Sigmoid colon (tissue), 7 donors: ENCODE data around the gene PEX16. TPM values are rescaled to one million over a fixed set of nuclear protein-coding genes. Genes with fewer than 3 reads are reported as not detected.

ENCODE experiments used
- DNase-seq: peaks from one replicate; pipeline ENCODE4 v3.0.0-alpha.2; 2019
- H3K27ac ChIP-seq, 4 donors: fragments of 200-600 bp; sonication (generic); one replicate each; pipeline ENCODE4 v1.5.1; 2016 to 2019; ENCODE audit warnings: mild to moderate bottlenecking in 1 of 4
- H3K27me3 ChIP-seq, 3 donors: fragments of 200-600 bp; sonication (generic); one replicate each; pipeline ENCODE4 v1.5.1; 2019; ENCODE audit warnings: mild to moderate bottlenecking in 1 of 3
- H3K36me3 ChIP-seq, 4 donors: fragments of 200-600 bp; sonication (generic); one replicate each; pipeline ENCODE4 v1.5.1; 2016 to 2019
- H3K4me1 ChIP-seq, 4 donors: fragments of 200-600 bp; sonication (generic); one replicate each; pipeline ENCODE4 v1.5.1; 2017 to 2019
- H3K4me3 ChIP-seq, 4 donors: fragments of 200-600 bp; sonication (generic); one replicate each; pipeline ENCODE4 v1.5.1; 2017 to 2019; ENCODE audit warnings: mild to moderate bottlenecking in 2 of 4, moderate library complexity in 1 of 4
- H3K9me3 ChIP-seq, 4 donors: fragments of 200-600 bp in 3 of 4; sonication (generic) in 3 of 4; one replicate each; pipeline versions ENCODE4 v1.5.1 to v1.6.1; 2013 to 2019
- CTCF ChIP-seq, 4 experiments: fragments of 450-650 bp in 3 of 4; fragments of 200-600 bp in 1 of 4; IDR thresholded peaks; one replicate each; pipeline ENCODE4 v1.5.1; 2016 to 2019; ENCODE audit warnings: antibody characterized with exemption in 4 of 4, mild to moderate bottlenecking in 3 of 4, moderate library complexity in 2 of 4
- EP300 ChIP-seq, 4 donors: sonication (generic); formaldehyde crosslinking; IDR thresholded peaks; one replicate each; pipeline ENCODE4 v1.6.1; 2017; ENCODE audit warnings: antibody characterized with exemption in 4 of 4
- POLR2A ChIP-seq, 2 donors: fragments of 450-650 bp; IDR thresholded peaks; one replicate each; pipeline ENCODE4 v1.6.1; 2016; ENCODE audit warnings: antibody characterized with exemption in 2 of 2, mild to moderate bottlenecking in 2 of 2, moderate library complexity in 2 of 2
- POLR2AphosphoS5 ChIP-seq, 4 donors: sonication (generic); formaldehyde crosslinking; IDR thresholded peaks; one replicate each; pipeline ENCODE4 v1.6.1; 2017; ENCODE audit warnings: antibody characterized with exemption in 4 of 4
- WGBS, 2 donors: extraction: QIAGEN DNeasy Blood & Tissue Kit; methylation state at CpG; one replicate each; pipeline ENCODE4 v1.1.7; 2013; 5-methylcytosine and 5-hydroxymethylcytosine counted together
- intact Hi-C: fragments of 100-400 bp; cut with DNase I; formaldehyde crosslinking; loops from one replicate; pipeline ENCODE4 v1.15.1; 2023
- polyA plus RNA-seq, 3 donors: library from polyadenylated mRNA; stranded (reverse); fragments of 200-250 nt; gene quantifications; one replicate each; pipeline ENCODE4 v1.2.3, GENCODE V29; 2013
- total RNA-seq, 4 donors: library from RNA; depleted of rRNA; stranded (reverse); fragments of >200 nt; gene quantifications; one replicate each; pipeline ENCODE4 v1.1.0, GENCODE V29; 2016
- donor health status: healthy with polysubstance abuse.
- donor health status: Bipolar disorder and iron deficiency.
- donor health status: healthy.

Gene PEX16
- total and polyA plus RNA-seq, 7 donors: 13.8 to 46.3 (median 28.2) TPM

GRCh38 chr11:45879803-45880686, 37.6 kb downstream of the PEX16 start:
- TF ChIP-seq POLR2A (IDR thresholded peaks at IDR 0.05) (no peak), EP300 (IDR thresholded peaks at IDR 0.05) (peak in 1 of 4 donors; percentile 39), POLR2AphosphoS5 (IDR thresholded peaks at IDR 0.05) (peak in 3 of 4 donors; percentile 52 to 86 (median 79))
- Histone ChIP-seq H3K9me3 (no peaks in the 10 kb centered on the region), H3K4me3 (no peak overlapping the region), H3K4me1 (peaks cover 0 to 29% (median 27%) of the 10 kb centered on the region in 4 donors), H3K27me3 (no peaks in the 10 kb centered on the region), H3K27ac (peak overlapping the region; percentile 5 to 74 (median 48)), H3K36me3 (peaks cover 0 to 54% (median 33%) of the 10 kb centered on the region in 4 donors)
- DNase-seq: no peak
- intact Hi-C loops: loop anchor here (2.0 kb wide), 1 partner anchor 19 kb away; no protein-coding TSS in a partner anchor
- WGBS, 2 donors: 84 to 88% methylated on average over 7 of the region's 7 CpGs

- WGBS, 2 donors: 95 to 96% methylated on average over 3 of the region's 3 CpGs
- Histone ChIP-seq H3K36me3 (peaks cover 7 to 75% (median 46%) of the 10 kb centered on the region in 4 donors), H3K4me1 (peaks cover 0 to 29% (median 27%) of the 10 kb centered on the region in 4 donors), H3K27ac (no peak overlapping the region), H3K4me3 (no peak overlapping the region), H3K9me3 (no peaks in the 10 kb centered on the region), H3K27me3 (no peaks in the 10 kb centered on the region)
- intact Hi-C loops: no loop called here
- TF ChIP-seq EP300 (IDR thresholded peaks at IDR 0.05) (no peak), CTCF (IDR thresholded peaks at IDR 0.05) (no peak), POLR2A (IDR thresholded peaks at IDR 0.05) (no peak), POLR2AphosphoS5 (IDR thresholded peaks at IDR 0.05) (no peak)
- no peak for DNase-seq
Measured at GRCh38 chr11:45877845-45878244, 39.8 kb downstream of the PEX16 start.

- DNase-seq: no peak
- H3K36me3 ChIP-seq: peaks cover 12 to 81% (median 46%) of the 10 kb centered on the region in 4 donors
- 95% methylated on average over 8 of the region's 8 CpGs for WGBS, 2 donors
- intact Hi-C loops: no loop called here
- TF ChIP-seq CTCF (IDR thresholded peaks at IDR 0.05) (no peak), EP300 (IDR thresholded peaks at IDR 0.05) (no peak), POLR2AphosphoS5 (IDR thresholded peaks at IDR 0.05) (no peak), POLR2A (IDR thresholded peaks at IDR 0.05) (no peak)
- H3K4me1 ChIP-seq: peaks cover 0 to 29% (median 27%) of the 10 kb centered on the region in 4 donors
- H3K27me3 ChIP-seq: no peaks in the 10 kb centered on the region
- H3K9me3 ChIP-seq: no peaks in the 10 kb centered on the region
- H3K4me3 ChIP-seq: no peak overlapping the region
- H3K27ac ChIP-seq: no peak overlapping the region
Measured at GRCh38 chr11:45877221-45877620, 40.5 kb downstream of the PEX16 start.

GRCh38 chr11:45876401-45876800, 41.3 kb downstream of the PEX16 start:
- intact Hi-C loops: no loop called here
- H3K27me3 ChIP-seq: no peaks in the 10 kb centered on the region
- no peak for TF ChIP-seq POLR2AphosphoS5 (IDR thresholded peaks at IDR 0.05)
- no peak for TF ChIP-seq EP300 (IDR thresholded peaks at IDR 0.05)
- TF ChIP-seq POLR2A (IDR thresholded peaks at IDR 0.05): no peak
- no peak for TF ChIP-seq CTCF (IDR thresholded peaks at IDR 0.05)
- H3K4me3 ChIP-seq: no peak overlapping the region
- no peak overlapping the region for H3K27ac ChIP-seq
- H3K4me1 ChIP-seq: peaks cover 0 to 22% (median 21%) of the 10 kb centered on the region in 4 donors
- H3K9me3 ChIP-seq: no peaks in the 10 kb centered on the region
- no peak for DNase-seq
- 81 to 85% methylated on average over 6 of the region's 6 CpGs for WGBS, 2 donors
- peaks cover 19 to 81% (median 52%) of the 10 kb centered on the region in 4 donors for H3K36me3 ChIP-seq

- Histone ChIP-seq H3K4me3 (no peak overlapping the region), H3K27ac (peak overlapping the region in 1 of 4 donors; percentile 22), H3K27me3 (no peaks in the 10 kb centered on the region), H3K9me3 (no peaks in the 10 kb centered on the region), H3K4me1 (no peaks in the 10 kb centered on the region), H3K36me3 (peaks cover 51 to 97% (median 74%) of the 10 kb centered on the region in 4 donors)
- intact Hi-C loops: no loop called here
- TF ChIP-seq EP300 (IDR thresholded peaks at IDR 0.05) (no peak), CTCF (IDR thresholded peaks at IDR 0.05) (peak; percentile 36 to 57 (median 48))
- 82% methylated on average over 9 of the region's 9 CpGs for WGBS, 2 donors
- DNase-seq: no peak
Measured at GRCh38 chr11:45872651-45873356, 44.9 kb downstream of the PEX16 start.
